AML-193 (cell line): ENCODE measurements around the gene TMEM132C.

Experiments
- DNase-seq, 2 experiments: peaks; one replicate each; lab custom pipeline; 2025; lab: John Stamatoyannopoulos, UW

Gene TMEM132C

GRCh38 chr12:128339126-128339520, 72.2 kb downstream of the TMEM132C start:
- no peak for DNase-seq

GRCh38 chr12:128339631-128340030, 72.7 kb downstream of the TMEM132C start:
- no peak for DNase-seq

DNA sequence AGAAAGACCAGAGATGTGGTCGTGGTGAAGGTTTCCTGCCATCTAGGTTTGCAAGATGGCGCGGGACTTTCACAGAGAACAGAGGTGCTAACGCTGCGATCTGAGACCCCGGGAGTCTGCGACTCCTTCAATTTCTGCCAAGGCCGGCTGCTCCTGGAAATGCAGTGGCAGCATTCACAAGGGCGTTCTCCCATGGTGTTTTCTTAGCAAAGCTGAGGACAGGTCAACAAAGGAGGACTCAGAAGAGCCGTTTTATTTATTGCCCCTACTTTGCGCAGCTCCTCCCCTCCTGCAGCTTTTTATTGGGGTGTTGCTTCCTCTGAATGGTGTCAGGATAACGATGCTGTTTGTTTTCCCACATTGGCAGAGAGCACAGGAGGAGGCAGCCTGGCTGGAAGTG, 86.3 kb downstream of the TMEM132C start:
- no peak for DNase-seq

DNA sequence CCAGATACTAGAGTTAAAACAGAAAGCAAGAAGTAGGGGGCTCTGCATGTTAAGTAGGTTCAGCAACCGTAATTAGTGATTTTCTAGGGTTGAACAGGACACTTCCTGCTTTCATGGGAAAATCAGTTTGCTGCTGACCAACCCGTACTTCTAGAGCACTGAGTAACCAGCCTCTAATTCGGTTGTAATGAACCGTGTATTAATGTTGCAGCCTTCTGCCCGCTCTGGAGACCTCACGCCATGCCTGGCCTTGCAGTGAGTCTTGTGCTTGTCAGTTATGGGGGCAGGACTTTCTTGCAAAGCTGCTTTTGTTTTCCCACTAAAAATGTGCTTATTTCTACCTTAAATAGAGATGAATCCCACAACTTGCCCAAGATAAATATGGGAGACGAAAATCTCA, 89.6 kb downstream of the TMEM132C start:
- DNase-seq, result no peak

DNA sequence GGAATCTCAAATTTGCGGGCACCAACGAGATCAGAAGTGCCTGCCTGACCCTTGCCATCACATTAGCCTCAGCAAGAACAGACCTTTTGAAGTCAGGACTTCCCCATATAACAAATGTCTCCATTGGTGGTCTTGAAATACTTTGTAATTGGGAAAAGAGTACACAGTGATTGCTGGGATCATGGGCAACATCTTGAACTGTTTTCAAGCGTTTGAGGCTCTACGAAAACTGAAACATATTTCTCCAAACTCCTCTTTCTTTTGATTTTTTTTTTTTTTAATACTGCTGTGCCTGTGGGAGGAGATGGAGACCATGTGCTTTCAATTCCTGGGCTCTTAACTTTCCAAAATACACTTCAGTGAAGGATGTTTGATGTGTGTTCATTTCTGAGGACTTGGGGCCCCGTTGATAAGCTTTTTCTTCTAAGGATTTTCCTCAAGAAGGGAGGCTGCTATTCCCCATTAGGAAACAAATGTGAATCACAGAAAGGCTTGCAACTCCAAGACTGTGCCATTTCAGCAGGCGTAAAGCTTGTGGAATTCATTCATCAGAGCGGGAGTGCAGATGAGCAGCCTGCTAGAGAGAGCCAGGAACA, 94.5 kb downstream of the TMEM132C start:
- DNase-seq, result no peak

DNA sequence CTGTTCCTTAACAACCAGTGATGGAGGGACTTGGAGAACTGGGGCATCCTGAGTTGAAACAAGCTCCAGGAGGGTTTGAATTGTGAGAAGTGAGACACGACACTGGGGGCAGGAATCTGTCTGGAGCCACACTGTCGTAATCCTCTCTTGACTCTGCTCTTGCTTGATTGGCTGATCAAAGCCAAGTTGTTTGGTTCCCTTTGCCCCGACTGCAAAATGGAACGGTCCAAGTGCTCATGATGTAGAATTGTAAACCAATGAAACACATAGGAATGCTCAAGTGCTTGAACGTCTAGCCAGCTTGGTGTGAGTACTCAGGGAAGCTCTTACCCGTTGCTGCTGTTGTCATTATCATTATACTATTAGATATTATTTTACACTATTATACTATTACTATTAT, 98.1 kb downstream of the TMEM132C start:
- no peak for DNase-seq

DNA sequence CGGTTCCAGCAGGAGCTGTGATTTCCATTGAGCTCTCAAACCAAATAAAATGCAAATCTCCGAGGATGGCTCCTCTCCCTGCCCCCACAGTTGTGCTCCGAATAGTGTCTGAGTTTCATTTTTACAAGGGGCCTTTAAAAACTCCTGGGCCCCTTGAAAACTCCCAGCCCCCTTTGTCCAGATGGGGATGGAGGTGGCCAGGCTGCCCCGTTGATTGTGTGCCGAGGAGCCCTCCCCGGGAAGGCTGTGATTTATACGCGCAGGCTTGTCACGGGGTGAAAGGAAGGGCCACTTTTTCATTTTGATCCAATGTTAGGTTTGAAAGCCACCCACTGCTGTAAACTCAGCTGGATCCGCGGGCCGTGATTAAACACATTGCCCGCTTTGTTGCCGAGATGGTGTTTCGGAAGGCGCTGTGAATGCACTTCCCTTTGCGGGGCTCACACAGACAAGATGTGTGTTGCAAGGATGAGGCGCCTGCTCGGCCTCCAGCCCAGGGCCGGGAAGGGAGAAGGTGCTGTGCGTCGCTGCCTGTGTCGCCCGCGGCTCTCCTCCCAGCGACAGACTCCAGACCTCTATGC, 98.8 kb downstream of the TMEM132C start:
- no peak for DNase-seq

DNA sequence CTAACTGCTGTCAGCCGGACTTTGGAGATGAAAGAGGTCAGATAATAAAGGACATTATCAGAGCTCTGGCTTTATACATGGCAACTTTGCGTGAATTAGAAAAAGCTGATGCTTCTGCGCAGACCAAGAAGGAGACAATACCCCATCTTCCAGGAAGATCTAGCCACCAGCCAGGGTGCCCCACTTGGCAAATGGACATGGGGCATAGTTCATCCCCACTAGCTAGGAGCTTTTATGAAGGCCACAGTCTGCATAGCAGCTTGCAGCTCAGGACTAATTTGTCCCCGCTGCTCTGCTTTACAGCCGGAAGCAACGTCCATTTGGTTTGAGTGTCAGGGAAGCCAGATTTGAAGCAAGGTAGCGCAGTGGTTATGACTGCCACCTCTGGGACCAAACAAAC, 101.0 kb downstream of the TMEM132C start:
- DNase-seq, result no peak

DNA sequence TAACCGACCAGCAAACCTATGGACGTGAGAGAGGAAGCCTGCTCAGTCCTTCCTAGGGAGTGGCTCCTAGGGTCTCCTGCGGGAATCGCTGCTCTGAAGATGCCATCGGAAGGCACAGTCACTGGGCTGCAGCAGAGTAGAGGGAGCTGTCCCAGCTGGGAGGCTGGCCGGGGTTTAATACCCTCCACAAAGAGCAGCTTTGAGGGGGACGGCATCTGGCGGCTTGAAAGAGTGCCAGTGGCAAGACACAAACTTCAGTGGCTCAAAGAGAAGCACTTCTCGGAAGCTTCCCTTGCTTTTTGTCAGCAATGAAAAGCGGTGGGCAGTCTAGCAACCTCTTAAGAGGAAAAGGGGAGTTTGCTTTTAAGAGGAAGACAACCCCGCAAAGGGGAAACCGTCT, 114.6 kb downstream of the TMEM132C start:
- no peak for DNase-seq

GRCh38 chr12:128381946-128382345, 115.0 kb downstream of the TMEM132C start:
- no peak for DNase-seq

GRCh38 chr12:128382946-128383345, 116.0 kb downstream of the TMEM132C start:
- no peak for DNase-seq

- DNase-seq, result no peak
Measured at GRCh38 chr12:128383357-128383937, 116.5 kb downstream of the TMEM132C start.

DNA sequence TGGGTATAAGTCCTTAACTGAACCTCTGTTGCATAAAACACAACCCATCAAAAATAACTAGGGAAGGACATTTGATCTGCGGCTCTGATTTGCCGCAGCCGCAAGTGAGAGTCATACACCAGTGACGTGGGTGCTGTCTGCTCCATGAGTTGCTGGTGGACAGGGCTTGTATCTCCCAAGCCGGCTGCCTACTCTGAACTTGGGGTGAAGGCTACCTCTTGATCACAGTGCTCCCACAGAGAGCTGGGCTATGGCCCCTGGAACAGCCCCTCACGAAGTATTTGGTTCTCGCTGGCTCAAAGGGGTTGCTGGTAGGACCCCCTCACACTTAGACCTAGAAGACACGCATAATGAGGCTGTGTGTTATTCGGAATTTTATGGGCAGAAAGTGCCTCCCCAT, 118.8 kb downstream of the TMEM132C start:
- DNase-seq, result no peak

- DNase-seq, result peak in 1 of 2 experiments; percentile 0
Measured at GRCh38 chr12:128387811-128388422, 120.9 kb downstream of the TMEM132C start.

DNA sequence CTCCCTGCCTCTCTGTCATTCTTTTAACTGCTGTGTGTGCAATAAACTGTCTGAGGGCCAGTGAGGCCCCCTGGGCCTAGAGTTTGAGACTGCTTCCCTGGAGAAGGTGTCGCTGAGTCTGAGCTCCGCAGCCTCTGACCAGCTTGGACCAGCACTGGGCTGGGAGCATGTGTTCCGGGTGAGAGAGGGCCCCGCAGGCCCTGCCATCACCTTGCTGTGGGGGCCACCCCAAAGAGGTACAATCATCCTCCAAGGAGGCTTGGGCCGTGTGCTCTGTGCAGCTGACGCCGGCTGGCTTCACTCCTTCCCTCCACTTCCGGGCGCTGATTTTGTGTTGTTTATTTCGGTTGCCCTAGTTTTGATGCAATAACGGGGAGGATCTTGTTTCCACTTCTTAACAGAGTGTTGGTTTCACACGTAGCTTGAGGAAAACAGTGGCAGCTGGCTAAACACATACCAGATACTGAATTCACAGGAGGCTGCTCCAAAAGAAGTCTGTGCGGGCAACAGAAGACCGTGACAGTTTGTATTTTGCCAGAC, 121.6 kb downstream of the TMEM132C start:
- DNase-seq, result no peak

DNA sequence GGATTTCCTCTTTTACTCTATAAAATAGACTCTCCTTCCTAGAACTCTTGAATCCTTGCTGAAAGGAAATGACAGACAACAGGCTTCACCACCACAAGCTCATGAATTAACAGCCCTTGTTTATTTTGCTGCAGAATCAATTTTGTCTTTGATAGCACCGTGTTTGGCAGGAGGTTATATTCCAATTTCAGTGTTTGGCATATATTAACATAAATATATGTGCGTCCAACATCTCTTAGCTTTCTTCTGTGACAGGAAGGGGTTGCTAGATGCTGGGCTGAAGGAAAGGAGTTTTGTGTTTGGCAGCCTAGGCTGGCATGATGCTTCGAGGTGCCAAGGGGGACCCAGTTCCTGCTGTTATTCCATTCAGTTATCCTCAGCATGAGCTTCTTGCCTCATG, 126.4 kb downstream of the TMEM132C start:
- no peak for DNase-seq

DNA sequence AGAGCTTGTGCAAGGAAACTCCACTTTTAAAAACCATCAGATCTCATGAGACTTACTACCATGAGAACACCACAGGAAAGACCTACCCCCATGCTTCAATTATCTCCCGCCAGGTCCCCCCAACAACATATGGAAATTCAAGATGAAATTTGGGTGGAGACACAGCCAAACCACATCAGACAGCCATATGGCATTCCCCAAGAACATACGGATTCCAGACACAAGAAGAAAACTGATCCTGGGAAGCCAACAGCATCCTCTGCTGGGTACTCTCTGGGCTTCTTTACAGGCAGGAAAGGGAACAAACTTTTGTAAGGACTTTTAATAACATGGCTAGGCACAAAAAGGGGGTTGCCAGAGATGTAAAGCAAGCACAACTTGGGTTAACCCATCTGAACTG, 127.2 kb downstream of the TMEM132C start:
- DNase-seq, result no peak

GRCh38 chr12:128399253-128399652, 132.3 kb downstream of the TMEM132C start:
- no peak for DNase-seq

- no peak for DNase-seq
Measured at GRCh38 chr12:128402486-128403243, 135.7 kb downstream of the TMEM132C start.

- DNase-seq, result no peak
Measured at GRCh38 chr12:128408669-128409068, 141.7 kb downstream of the TMEM132C start.

DNA sequence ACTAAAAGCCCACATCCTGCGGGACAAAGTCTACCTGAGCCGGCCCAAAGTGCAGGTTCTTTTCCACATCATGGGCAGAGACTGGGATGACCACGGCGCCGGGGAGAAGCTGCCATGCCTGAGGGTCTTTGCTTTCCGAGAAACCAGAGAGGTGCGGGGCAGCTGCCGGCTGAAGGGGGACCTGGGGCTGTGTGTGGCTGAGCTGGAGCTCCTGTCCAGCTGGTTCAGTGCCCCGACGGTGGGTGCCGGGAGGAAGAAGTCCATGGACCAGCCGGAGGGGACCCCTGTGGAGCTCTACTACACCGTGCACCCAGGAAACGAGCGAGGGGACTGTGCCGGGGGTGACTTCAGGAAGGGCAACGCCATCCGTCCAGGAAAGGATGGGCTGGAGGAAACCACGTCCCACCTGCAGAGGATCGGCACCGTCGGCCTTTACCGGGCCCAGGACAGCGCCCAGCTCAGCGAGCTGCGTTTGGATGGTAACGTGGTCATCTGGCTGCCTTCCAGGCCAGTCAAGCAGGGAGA, 148.1 kb downstream of the TMEM132C start:
- no peak for DNase-seq

DNA sequence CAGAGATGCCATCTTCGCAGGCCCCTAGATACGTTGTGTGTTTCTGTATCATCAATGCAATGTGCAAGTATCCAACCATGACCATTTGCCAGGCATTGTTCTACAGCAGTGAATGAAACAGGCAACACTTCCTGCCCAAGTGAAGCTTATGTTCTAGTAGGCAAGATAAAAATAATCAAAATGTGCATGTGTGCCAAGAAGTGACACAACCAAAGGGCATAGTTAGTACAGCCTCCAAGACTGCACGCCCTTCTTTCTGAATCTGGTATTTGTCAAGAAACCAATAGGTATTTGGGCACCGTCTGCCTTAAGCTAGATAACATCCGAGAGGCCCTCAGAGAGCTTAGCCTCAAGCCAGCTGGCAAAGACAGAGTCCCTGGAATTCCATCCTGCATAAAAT, 152.0 kb downstream of the TMEM132C start:
- no peak for DNase-seq
